GM08714 (cell line): ENCODE data around the gene ASB5.
"Not testable (repeated sequence)": the region's sequence is repeated elsewhere in the genome, so short reads cannot be mapped to it uniquely, and the experiment has no call there.

ENCODE experiments used
- H3K4me3 ChIP-seq: fragments of 200-500 bp; sonication (Bioruptor generic); 2 replicates; pipeline ENCODE4 v1.5.1; 2014; ENCODE audit warnings: mild to moderate bottlenecking, low read length, inconsistent platforms
- ZNF274 ChIP-seq: IDR thresholded peaks from 2 replicates; pipeline ENCODE4 v1.6.1; 2012; ENCODE audit warnings: mild to moderate bottlenecking, low read depth, low read length

ASB5 gene

GRCh38 chr4:176268963-176269362, at the start of gene ASB5:
Gene ASB5, minus strand, starts transcription at chr4:176269222. Its CDS starts 114 bp downstream, at chr4:176269108.
- no peak for TF ChIP-seq ZNF274
- no peak within 1 kb of the TSS for H3K4me3 ChIP-seq

- H3K4me3 ChIP-seq, result no peak overlapping the region
- no peak for TF ChIP-seq ZNF274
These were observed 44.7 kb upstream of the ASB5 start for GRCh38 chr4:176313596-176314336.

GRCh38 chr4:176309772-176310171, 40.8 kb upstream of the ASB5 start:
- H3K4me3 ChIP-seq, result no peak overlapping the region
- no peak for TF ChIP-seq ZNF274

- no peak for TF ChIP-seq ZNF274
- no peak overlapping the region for H3K4me3 ChIP-seq
These were observed 40.0 kb upstream of the ASB5 start for GRCh38 chr4:176309046-176309445.

- peak overlapping the region; percentile 33; the same call in 1 of the 2 replicates for H3K4me3 ChIP-seq
These were observed 39.4 kb upstream of the ASB5 start for GRCh38 chr4:176308441-176308840.

GRCh38 chr4:176307666-176307930, 38.6 kb upstream of the ASB5 start:
- no peak for TF ChIP-seq ZNF274
- no peak overlapping the region for H3K4me3 ChIP-seq

More at GRCh38 chr4:176308441-176308840, 39.4 kb upstream of the ASB5 start:
- no peak for TF ChIP-seq ZNF274

- TF ChIP-seq ZNF274, result no peak
- H3K4me3 ChIP-seq, result no peak overlapping the region
These were observed 38.0 kb upstream of the ASB5 start for GRCh38 chr4:176306837-176307665.

- no peak overlapping the region for H3K4me3 ChIP-seq
- TF ChIP-seq ZNF274, result no peak
These were observed 34.9 kb upstream of the ASB5 start for GRCh38 chr4:176303938-176304337.

- H3K4me3 ChIP-seq, result no peak overlapping the region
- no peak for TF ChIP-seq ZNF274
These were observed 33.6 kb upstream of the ASB5 start for GRCh38 chr4:176302283-176303275.

GRCh38 chr4:176300565-176300964, 31.5 kb upstream of the ASB5 start:
- no peak for TF ChIP-seq ZNF274
- H3K4me3 ChIP-seq, result no peak overlapping the region

GRCh38 chr4:176300036-176300435, 31.0 kb upstream of the ASB5 start:
- TF ChIP-seq ZNF274, result no peak
- no peak overlapping the region for H3K4me3 ChIP-seq

- TF ChIP-seq ZNF274, result no peak
- no peak overlapping the region for H3K4me3 ChIP-seq
These were observed 29.6 kb upstream of the ASB5 start for GRCh38 chr4:176298664-176299063.

- not testable (repeated sequence) for H3K4me3 ChIP-seq
These were observed 26.9 kb upstream of the ASB5 start for GRCh38 chr4:176295907-176296306.

GRCh38 chr4:176293660-176294059, 24.6 kb upstream of the ASB5 start:
- TF ChIP-seq ZNF274, result no peak
- no peak overlapping the region for H3K4me3 ChIP-seq
